ENCODE data around the gene TTC23L.

DNA sequence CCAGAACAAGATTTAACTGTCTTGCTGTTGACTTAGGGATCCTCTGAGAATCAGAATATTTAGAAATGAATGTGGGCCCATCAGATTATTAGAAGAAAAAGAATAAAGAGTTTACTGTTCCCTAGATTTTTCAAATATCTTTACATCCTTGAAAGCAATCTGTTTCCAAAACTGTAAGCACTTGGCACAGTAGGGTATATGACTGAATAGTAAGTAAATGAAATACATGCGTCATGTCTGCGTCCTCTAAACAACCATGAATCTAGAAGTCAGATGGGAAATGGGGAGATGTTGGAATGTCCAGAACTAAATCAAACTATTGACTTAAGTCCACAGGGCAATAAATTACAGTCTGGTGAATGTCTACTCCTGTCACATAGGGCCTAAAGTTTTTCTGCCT is 26.1 kb downstream of the TTC23L start:
- TF ChIP-seq, protein P1, sequence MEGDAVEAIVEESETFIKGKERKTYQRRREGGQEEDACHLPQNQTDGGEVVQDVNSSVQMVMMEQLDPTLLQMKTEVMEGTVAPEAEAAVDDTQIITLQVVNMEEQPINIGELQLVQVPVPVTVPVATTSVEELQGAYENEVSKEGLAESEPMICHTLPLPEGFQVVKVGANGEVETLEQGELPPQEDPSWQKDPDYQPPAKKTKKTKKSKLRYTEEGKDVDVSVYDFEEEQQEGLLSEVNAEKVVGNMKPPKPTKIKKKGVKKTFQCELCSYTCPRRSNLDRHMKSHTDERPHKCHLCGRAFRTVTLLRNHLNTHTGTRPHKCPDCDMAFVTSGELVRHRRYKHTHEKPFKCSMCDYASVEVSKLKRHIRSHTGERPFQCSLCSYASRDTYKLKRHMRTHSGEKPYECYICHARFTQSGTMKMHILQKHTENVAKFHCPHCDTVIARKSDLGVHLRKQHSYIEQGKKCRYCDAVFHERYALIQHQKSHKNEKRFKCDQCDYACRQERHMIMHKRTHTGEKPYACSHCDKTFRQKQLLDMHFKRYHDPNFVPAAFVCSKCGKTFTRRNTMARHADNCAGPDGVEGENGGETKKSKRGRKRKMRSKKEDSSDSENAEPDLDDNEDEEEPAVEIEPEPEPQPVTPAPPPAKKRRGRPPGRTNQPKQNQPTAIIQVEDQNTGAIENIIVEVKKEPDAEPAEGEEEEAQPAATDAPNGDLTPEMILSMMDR (conservative IDR thresholded peaks at IDR 0.05; ENCODE audit: low read length), result no peak
- no peak for TF ChIP-seq EZH2phosphoT487 (IDR thresholded peaks at IDR 0.05; ENCODE audit: borderline replicate concordance)
